NB4 (cell line): ENCODE results near the gene CNPY1.

ENCODE experiments used
- POLR2A ChIP-seq: IDR thresholded peaks from 2 replicates; pipeline ENCODE4 v1.6.1; 2011; ENCODE audit warnings: mild to moderate bottlenecking; ENCODE audit not compliant: insufficient read length; ENCODE audit errors: extremely low read depth
- TF ChIP-seq, protein P1 (sequence below): IDR thresholded peaks from 2 replicates; pipeline ENCODE4 v1.6.1; 2011; ENCODE audit warnings: low read depth, low read length

DNA sequence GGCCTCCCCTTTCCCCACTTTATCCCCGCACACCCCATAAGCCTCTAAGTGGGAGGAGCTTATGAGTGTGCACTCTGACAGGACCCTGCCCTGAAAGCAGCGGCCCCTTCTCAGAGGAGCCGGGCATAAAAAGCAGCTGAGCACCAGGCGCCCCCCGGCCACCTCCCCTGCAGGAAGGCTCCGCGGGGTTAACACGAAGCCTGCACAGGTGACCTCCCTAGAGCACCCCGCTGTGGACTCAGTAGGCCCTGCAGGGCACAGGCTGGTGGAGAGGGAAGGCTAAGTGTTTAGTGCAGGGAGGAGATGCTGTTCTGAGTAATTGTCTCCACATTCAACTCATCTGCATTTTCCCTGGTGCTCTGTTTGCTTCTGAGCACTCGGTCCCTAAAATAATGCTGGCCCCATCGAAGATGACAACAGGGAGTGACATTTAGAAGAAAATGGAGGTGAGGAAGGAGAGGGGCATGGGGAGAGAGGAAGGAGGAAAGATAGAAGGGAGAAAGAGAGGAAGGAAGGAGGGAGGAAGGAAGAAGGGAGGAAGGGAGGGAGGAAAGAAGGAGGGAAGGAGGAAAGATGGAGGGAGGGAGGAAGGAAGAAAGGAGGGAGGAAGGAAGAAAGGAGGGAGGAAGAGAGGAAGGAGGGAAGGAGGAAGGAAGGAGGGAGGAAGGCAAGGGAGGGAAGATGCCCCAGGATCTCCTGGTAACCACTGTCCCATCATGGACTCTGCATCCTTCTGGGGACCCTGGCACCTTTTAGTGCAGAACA, 25.4 kb upstream of the CNPY1 start:
- TF ChIP-seq POLR2A = no peak
- TF ChIP-seq, protein P1, sequence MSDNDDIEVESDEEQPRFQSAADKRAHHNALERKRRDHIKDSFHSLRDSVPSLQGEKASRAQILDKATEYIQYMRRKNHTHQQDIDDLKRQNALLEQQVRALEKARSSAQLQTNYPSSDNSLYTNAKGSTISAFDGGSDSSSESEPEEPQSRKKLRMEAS = no peak
